HEK293 (cell line): Measurements from ENCODE around the gene AZIN2.

Source experiments
- SP2 ChIP-seq: fragments of 450-650 bp; formaldehyde crosslinking; IDR thresholded peaks from 2 replicates; pipeline ENCODE4 v1.5.1; 2016; ENCODE audit warnings: missing biosample characterization, missing genetic modification characterization
- ZBTB17 ChIP-seq: fragments of 450-650 bp; formaldehyde crosslinking; IDR thresholded peaks from 2 replicates; pipeline ENCODE4 v1.5.1; 2016; ENCODE audit warnings: missing biosample characterization, missing genetic modification characterization
- ZBTB7A ChIP-seq: fragments of 450-650 bp; formaldehyde crosslinking; IDR thresholded peaks from 2 replicates; pipeline ENCODE4 v1.5.1; 2016; ENCODE audit warnings: low read depth, missing biosample characterization, missing genetic modification characterization
- ZNF10 ChIP-seq: fragments of 450-650 bp; formaldehyde crosslinking; IDR thresholded peaks from 2 replicates; pipeline ENCODE4 v1.5.1; 2017; ENCODE audit warnings: missing biosample characterization, missing genetic modification characterization
- ZNF146 ChIP-seq: fragments of 450-650 bp; formaldehyde crosslinking; IDR thresholded peaks from 2 replicates; pipeline ENCODE4 v1.5.1; 2016; ENCODE audit warnings: missing biosample characterization, missing genetic modification characterization
- ZNF335 ChIP-seq: fragments of 450-650 bp; formaldehyde crosslinking; conservative IDR thresholded peaks from 2 replicates; pipeline ENCODE4 v1.5.1; 2016; ENCODE audit warnings: missing biosample characterization, missing genetic modification characterization
- ZNF660 ChIP-seq: fragments of 450-650 bp; IDR thresholded peaks from 2 replicates; pipeline ENCODE4 v1.5.1; 2018; ENCODE audit warnings: missing biosample characterization, mild to moderate bottlenecking, missing genetic modification characterization
- ZNF830 ChIP-seq: fragments of 450-650 bp; IDR thresholded peaks from 2 replicates; pipeline ENCODE4 v1.5.0; 2018; ENCODE audit warnings: missing biosample characterization, missing genetic modification characterization, low read depth, mild to moderate bottlenecking, moderate library complexity
- TF ChIP-seq, protein P1 (sequence below): fragments of 450-650 bp; formaldehyde crosslinking; IDR thresholded peaks from 2 replicates; pipeline ENCODE4 v1.5.1; 2016; ENCODE audit warnings: missing biosample characterization, missing genetic modification characterization
- TF ChIP-seq, protein P2 (sequence below): fragments of 450-650 bp; formaldehyde crosslinking; optimal IDR thresholded peaks from 2 replicates; pipeline ENCODE3; 2016; ENCODE audit warnings: missing biosample characterization, mild to moderate bottlenecking, missing genetic modification characterization

DNA sequence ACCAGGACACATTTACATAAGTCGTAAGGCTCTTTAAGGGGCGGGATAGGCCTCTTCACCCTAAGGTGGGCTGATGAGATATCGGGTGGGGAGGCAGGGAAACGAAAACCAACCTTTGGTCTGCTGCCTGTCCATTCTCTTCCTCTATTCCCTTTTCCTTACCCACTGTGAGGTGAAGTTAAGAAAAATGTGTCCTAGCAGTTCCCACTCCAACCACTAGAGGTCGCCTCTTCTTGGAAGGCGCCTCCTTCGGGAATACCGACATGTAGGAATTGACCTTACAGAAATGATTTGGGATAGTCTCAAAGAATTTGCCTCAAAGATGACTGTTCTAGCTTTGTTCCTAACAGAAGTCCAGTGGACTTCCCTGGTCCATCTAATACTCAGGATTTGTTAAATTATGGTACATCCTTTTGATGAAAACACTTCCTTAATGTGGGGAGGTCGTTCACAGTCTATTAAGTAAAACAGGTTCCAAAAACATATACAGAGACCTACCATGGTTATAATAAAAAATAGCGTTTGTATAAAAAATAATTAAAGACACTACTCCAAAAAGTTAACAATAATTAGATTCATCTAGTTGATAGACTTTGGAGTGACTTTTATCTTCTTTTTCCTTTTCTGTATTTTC, 14.1 kb downstream of the AZIN2 start:
- TF ChIP-seq SP2 (tag by site-specific recombination) = no peak
- TF ChIP-seq ZNF146 (tag by site-specific recombination) = no peak
- TF ChIP-seq ZNF335 (tag by site-specific recombination) = no peak
- 0 out of 2 replicates have a peak, but pooled peaks have one; percentile 53 for TF ChIP-seq ZNF660 (tag by site-specific recombination)
- TF ChIP-seq ZNF830 (tag by site-specific recombination) = no peak
- TF ChIP-seq, protein P1, sequence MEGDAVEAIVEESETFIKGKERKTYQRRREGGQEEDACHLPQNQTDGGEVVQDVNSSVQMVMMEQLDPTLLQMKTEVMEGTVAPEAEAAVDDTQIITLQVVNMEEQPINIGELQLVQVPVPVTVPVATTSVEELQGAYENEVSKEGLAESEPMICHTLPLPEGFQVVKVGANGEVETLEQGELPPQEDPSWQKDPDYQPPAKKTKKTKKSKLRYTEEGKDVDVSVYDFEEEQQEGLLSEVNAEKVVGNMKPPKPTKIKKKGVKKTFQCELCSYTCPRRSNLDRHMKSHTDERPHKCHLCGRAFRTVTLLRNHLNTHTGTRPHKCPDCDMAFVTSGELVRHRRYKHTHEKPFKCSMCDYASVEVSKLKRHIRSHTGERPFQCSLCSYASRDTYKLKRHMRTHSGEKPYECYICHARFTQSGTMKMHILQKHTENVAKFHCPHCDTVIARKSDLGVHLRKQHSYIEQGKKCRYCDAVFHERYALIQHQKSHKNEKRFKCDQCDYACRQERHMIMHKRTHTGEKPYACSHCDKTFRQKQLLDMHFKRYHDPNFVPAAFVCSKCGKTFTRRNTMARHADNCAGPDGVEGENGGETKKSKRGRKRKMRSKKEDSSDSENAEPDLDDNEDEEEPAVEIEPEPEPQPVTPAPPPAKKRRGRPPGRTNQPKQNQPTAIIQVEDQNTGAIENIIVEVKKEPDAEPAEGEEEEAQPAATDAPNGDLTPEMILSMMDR (tag by site-specific recombination) = peak; percentile 67; the same call in 1 of the 2 replicates
- TF ChIP-seq ZNF10 = no peak
- TF ChIP-seq ZBTB7A (tag by site-specific recombination) = no peak
- 0 out of 2 replicates have a peak, but pooled peaks have one; percentile 20 for TF ChIP-seq ZBTB17 (tag by site-specific recombination)
- TF ChIP-seq, protein P2, sequence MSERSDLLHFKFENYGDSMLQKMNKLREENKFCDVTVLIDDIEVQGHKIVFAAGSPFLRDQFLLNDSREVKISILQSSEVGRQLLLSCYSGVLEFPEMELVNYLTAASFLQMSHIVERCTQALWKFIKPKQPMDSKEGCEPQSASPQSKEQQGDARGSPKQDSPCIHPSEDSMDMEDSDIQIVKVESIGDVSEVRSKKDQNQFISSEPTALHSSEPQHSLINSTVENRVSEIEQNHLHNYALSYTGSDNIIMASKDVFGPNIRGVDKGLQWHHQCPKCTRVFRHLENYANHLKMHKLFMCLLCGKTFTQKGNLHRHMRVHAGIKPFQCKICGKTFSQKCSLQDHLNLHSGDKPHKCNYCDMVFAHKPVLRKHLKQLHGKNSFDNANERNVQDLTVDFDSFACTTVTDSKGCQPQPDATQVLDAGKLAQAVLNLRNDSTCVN = no peak
